Peyer's patch (tissue), 4 donors: ENCODE measurements around the gene LRBA.

Source experiments
- POLR2A ChIP-seq, 2 donors: fragments of 450-650 bp; IDR thresholded peaks; one replicate each; pipeline ENCODE4 v1.5.1; 2017; ENCODE audit warnings: antibody characterized with exemption in 2 of 2, mild to moderate bottlenecking in 2 of 2, moderate library complexity in 2 of 2
- TF ChIP-seq, protein P1 (sequence below), 6 experiments: fragments of 450-650 bp in 4 of 6; fragments of 200-600 bp in 2 of 6; sonication (generic) in 1 of 6; IDR thresholded peaks; one replicate each; pipeline ENCODE4 v1.5.1; 2017 to 2019; ENCODE audit warnings: antibody characterized with exemption in 6 of 6, mild to moderate bottlenecking in 3 of 6, moderate library complexity in 1 of 6

DNA sequence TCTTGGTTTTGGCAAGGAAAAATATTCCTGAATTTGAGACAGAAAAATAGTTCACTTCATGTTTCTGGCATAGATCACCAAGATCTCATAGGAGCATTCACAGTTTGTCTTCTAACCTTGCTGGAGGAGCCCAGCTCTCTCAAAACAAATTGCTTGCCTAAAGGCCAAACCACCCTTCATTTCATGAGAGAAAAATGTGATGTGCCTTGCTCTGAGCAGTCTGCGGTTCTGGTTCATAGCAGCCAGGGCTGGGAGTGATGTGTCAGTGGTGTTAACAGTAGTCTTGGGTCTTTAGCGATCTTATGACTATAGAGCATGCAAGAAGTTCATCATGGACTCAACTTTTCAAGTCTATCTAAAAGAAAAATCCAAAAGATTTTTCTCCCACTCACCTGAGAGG is 753.5 kb downstream of the LRBA start:
- TF ChIP-seq, protein P1, sequence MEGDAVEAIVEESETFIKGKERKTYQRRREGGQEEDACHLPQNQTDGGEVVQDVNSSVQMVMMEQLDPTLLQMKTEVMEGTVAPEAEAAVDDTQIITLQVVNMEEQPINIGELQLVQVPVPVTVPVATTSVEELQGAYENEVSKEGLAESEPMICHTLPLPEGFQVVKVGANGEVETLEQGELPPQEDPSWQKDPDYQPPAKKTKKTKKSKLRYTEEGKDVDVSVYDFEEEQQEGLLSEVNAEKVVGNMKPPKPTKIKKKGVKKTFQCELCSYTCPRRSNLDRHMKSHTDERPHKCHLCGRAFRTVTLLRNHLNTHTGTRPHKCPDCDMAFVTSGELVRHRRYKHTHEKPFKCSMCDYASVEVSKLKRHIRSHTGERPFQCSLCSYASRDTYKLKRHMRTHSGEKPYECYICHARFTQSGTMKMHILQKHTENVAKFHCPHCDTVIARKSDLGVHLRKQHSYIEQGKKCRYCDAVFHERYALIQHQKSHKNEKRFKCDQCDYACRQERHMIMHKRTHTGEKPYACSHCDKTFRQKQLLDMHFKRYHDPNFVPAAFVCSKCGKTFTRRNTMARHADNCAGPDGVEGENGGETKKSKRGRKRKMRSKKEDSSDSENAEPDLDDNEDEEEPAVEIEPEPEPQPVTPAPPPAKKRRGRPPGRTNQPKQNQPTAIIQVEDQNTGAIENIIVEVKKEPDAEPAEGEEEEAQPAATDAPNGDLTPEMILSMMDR (IDR thresholded peaks at IDR 0.05) = no peak
- TF ChIP-seq POLR2A (IDR thresholded peaks at IDR 0.05) = no peak
